ENCODE results near the gene SOX6.

DNA sequence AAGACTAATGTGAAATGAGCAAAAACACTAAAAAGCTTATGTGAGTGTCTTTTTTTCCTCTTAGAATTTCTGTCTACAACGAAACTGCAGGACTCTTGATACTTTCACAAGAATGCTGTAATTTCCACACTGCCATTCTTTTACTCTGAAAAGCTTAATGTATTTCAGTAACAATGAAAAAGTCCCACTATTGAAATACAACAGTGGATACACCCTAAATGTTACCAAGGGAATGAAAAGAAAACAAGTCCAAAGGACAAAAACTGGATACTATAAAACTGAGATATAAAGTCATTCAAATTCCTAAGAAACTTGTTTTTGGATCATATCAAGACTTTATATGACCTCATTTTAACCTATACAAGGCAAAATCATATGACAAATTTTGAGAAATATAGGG lies 77.4 kb downstream of the SOX6 start:
- TF ChIP-seq POLR2AphosphoS5 (IDR thresholded peaks at IDR 0.05; ENCODE audit: low read depth, low read length) (no peak), POLR2A (IDR thresholded peaks at IDR 0.05; ENCODE audit: low read depth, low read length) (no peak)

Measured in GM12891 (cell line).